HepG2 (cell line): Measurements from ENCODE around the gene MFAP2. TPM values are rescaled to one million over a fixed set of nuclear protein-coding genes. Genes with fewer than 3 reads are reported as not detected.

ENCODE experiments used
- CEBPZ ChIP-seq: IDR thresholded peaks from 2 replicates; pipeline ENCODE4 v1.6.1; 2012; ENCODE audit warnings: low read length, improper control_type of control experiment
- ETV5 ChIP-seq: IDR thresholded peaks from 2 replicates; pipeline ENCODE4 v1.6.1; 2018; ENCODE audit warnings: missing biosample characterization, missing genetic modification reagents, inconsistent platforms, borderline replicate concordance
- MEF2D ChIP-seq: sonication (generic); formaldehyde crosslinking; IDR thresholded peaks from 2 replicates; pipeline ENCODE4 v1.5.1; 2020; ENCODE audit warnings: mild to moderate bottlenecking, missing genetic modification reagents
- NFE2L1 ChIP-seq: sonication (generic); formaldehyde crosslinking; IDR thresholded peaks from 2 replicates; pipeline ENCODE4 v1.4.0; 2020; ENCODE audit warnings: missing genetic modification reagents, mild to moderate bottlenecking, borderline replicate concordance
- PHF8 ChIP-seq: sonication (generic); formaldehyde crosslinking; IDR thresholded peaks from 2 replicates; pipeline ENCODE4 v1.5.0; 2020; ENCODE audit warnings: missing genetic modification reagents
- SP5 ChIP-seq: IDR thresholded peaks from 2 replicates; pipeline ENCODE4 v1.6.1; 2016; ENCODE audit warnings: low read depth, borderline replicate concordance
- TOE1 ChIP-seq: sonication (generic); formaldehyde crosslinking; IDR thresholded peaks from 2 replicates; pipeline ENCODE4 v1.4.0; 2020; ENCODE audit warnings: mild to moderate bottlenecking, missing genetic modification reagents
- UBTF ChIP-seq: sonication (generic); formaldehyde crosslinking; IDR thresholded peaks from 2 replicates; pipeline ENCODE4 v1.4.0; 2020; ENCODE audit warnings: mild to moderate bottlenecking, missing genetic modification reagents
- ZFX ChIP-seq: sonication (generic); formaldehyde crosslinking; IDR thresholded peaks from 2 replicates; pipeline ENCODE4 v1.4.0; 2020; ENCODE audit warnings: mild to moderate bottlenecking, low read depth, missing genetic modification reagents, moderate library complexity
- ZNF691 ChIP-seq: sonication (generic); formaldehyde crosslinking; IDR thresholded peaks from 2 replicates; pipeline ENCODE4 v1.4.0; 2020; ENCODE audit warnings: missing genetic modification reagents, low read depth, mild to moderate bottlenecking, borderline replicate concordance
- ZNF761 ChIP-seq: sonication (generic); formaldehyde crosslinking; conservative IDR thresholded peaks from 2 replicates; pipeline ENCODE4 v1.4.0; 2020; ENCODE audit warnings: mild to moderate bottlenecking, missing genetic modification reagents
- polyA plus RNA-seq, 8 experiments: library from polyadenylated mRNA; depleted of rRNA in 3 of 8; stranded (reverse) in 7 of 8; unstranded in 1 of 8; fragments of >200 nt; fragmentation: Illumina TruSeq in 4 of 8; extraction: Trizol in 4 of 8; gene quantifications; 2 replicates each; pipeline versions ENCODE4 v1.2.1 to v1.2.3, GENCODE V29; 2011 to 2016; ENCODE audit warnings: low read depth in 4 of 8, missing spikeins in 1 of 8, mixed read lengths in 1 of 8; ENCODE audit not compliant: insufficient read depth in 1 of 8
- total RNA-seq, 5 experiments: library from RNA; depleted of rRNA; stranded (reverse); fragments of >200 nt; fragmentation: Illumina TruSeq; extraction: Trizol; gene quantifications; 2 replicates each; pipeline ENCODE4 v1.2.3, GENCODE V29; 2016; ENCODE audit warnings: low read depth in 1 of 5

Gene MFAP2
- total and polyA plus RNA-seq, 2 of the 13 experiments (the other 11 are each of a cell fraction or from before 2014, with no cell fraction given) = 1.1 to 1.4 TPM

- TF ChIP-seq UBTF (CRISPR knock-in tag) (peak; percentile 41; the same call in 1 of the 2 replicates), ZNF691 (CRISPR knock-in tag) (no peak), PHF8 (peak; percentile 54; the same call in 1 of the 2 replicates), SP5 (CRISPR knock-in tag) (0 out of 2 replicates have a peak, but pooled peaks have one; percentile 17), TOE1 (CRISPR knock-in tag) (no peak), ZNF761 (CRISPR knock-in tag) (0 out of 2 replicates have a peak, but pooled peaks have one; percentile 22), CEBPZ (no peak), NFE2L1 (CRISPR knock-in tag) (no peak), ETV5 (peak; percentile 59; the same call in 1 of the 2 replicates), MEF2D (CRISPR knock-in tag) (no peak), ZFX (CRISPR knock-in tag) (peak; percentile 84)
Measured at GRCh38 chr1:17011439-17012307, 31.3 kb upstream of the MFAP2 start, which contains the start of gene ATP13A2 (continued).
